CD4-positive, CD25-positive, alpha-beta regulatory T cell (primary cell): Measurements from ENCODE around the gene DIRAS3. TPM values are rescaled to one million over a fixed set of nuclear protein-coding genes. Genes with fewer than 3 reads are reported as not detected.

Experiments
- ATAC-seq, 2 donors: fragments of 150-1000 bp; cut with Tn5 transposase; one replicate each; pipeline ENCODE4 v1.10.0; 2021; ENCODE audit warnings: low read depth in 2 of 2, moderate number of reproducible peaks in 2 of 2, moderate library complexity in 1 of 2
- DNase-seq, 3 donors: peaks; one replicate each; pipeline versions ENCODE4 v3.0.0 to v3.0.0-alpha.2; 2012 to 2022; ENCODE audit warnings: mixed read lengths in 1 of 3
- H3K27ac ChIP-seq: one replicate; pipeline ENCODE4 v1.7.0; 2013; ENCODE audit warnings: mild to moderate bottlenecking, low read length; ENCODE audit not compliant: insufficient read depth, poor library complexity, severe bottlenecking
- H3K27me3 ChIP-seq: one replicate; pipeline ENCODE4 v1.7.0; 2013; ENCODE audit warnings: low read length; ENCODE audit not compliant: control insufficient read depth, insufficient read depth
- H3K36me3 ChIP-seq: one replicate; pipeline ENCODE4 v1.7.0; 2013; ENCODE audit warnings: mild to moderate bottlenecking, low read length, moderate library complexity; ENCODE audit not compliant: control insufficient read depth, insufficient read depth
- H3K4me1 ChIP-seq: 2 replicates; pipeline ENCODE4 v1.7.0; 2013; ENCODE audit warnings: mild to moderate bottlenecking, low read length; ENCODE audit not compliant: insufficient read depth, control insufficient read depth, poor library complexity, severe bottlenecking
- H3K4me3 ChIP-seq: one replicate; pipeline ENCODE4 v1.7.0; 2013; ENCODE audit warnings: low read depth, mild to moderate bottlenecking, low read length, moderate library complexity
- H3K9me3 ChIP-seq, 2 experiments: 1 replicate in 1 of 2; 2 replicates in 1 of 2; pipeline ENCODE4 v1.7.0; 2013; ENCODE audit warnings: low read length in 2 of 2, mild to moderate bottlenecking in 1 of 2, moderate library complexity in 1 of 2; ENCODE audit not compliant: control insufficient read depth in 2 of 2
- H3K27ac Mint-ChIP-seq, 3 donors: one replicate each; pipeline ENCODE4 v1.8.0; 2020 to 2022; ENCODE audit warnings: mild to moderate bottlenecking in 3 of 3, mixed read lengths in 3 of 3, moderate library complexity in 2 of 3
- H3K27me3 Mint-ChIP-seq: one replicate; pipeline ENCODE4 v1.8.0; 2022; ENCODE audit warnings: mild to moderate bottlenecking, mixed read lengths
- H3K36me3 Mint-ChIP-seq: one replicate; pipeline ENCODE4 v1.8.0; 2020; ENCODE audit warnings: mixed read lengths
- H3K4me1 Mint-ChIP-seq, 4 donors: one replicate each; pipeline ENCODE4 v1.8.0; 2020 to 2022; ENCODE audit warnings: mixed read lengths in 4 of 4, mild to moderate bottlenecking in 1 of 4
- H3K4me3 Mint-ChIP-seq, 4 donors: one replicate each; pipeline ENCODE4 v1.8.0; 2020 to 2022; ENCODE audit warnings: mild to moderate bottlenecking in 4 of 4, mixed read lengths in 4 of 4, moderate library complexity in 3 of 4
- H3K9me3 Mint-ChIP-seq, 7 donors: one replicate each; pipeline ENCODE4 v1.8.0; 2020 to 2022; ENCODE audit warnings: mixed read lengths in 7 of 7, mild to moderate bottlenecking in 3 of 7, moderate library complexity in 2 of 7
- polyA plus RNA-seq, 4 donors: library from polyadenylated mRNA; unstranded; fragments of 300-500 nt; fragmentation: Illumina TruSeq; gene quantifications; one replicate each; pipeline ENCODE4 v1.2.3, GENCODE V29; 2021
- total RNA-seq: library from RNA; stranded (reverse); gene quantifications from one replicate; pipeline ENCODE4 v1.2.3, GENCODE V29; 2022

The DIRAS3 gene
- total and polyA plus RNA-seq, 5 donors from 2014 or later = 0.11 to 0.46 (median 0.15) TPM; not detected in 2

DNA sequence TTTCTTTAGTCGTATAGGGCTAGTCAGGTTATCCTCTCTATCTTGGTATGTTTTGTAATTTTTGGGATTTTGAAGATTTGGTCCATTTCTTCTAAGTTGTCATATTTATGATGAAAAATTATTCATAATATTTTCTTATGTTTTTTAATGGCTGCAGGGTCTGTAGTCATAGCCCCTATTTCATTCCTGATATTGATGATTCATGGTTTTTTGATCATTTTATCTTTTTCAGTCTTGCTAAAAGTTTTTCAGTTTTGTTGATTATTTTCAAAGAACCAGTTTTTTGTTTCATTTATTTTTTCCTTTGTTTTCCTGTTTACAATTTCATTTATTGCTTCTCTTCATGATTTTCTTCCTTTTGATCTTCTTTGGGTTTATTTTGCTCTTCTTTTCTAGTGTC is 50.2 kb downstream of the DIRAS3 start:
- no peak overlapping the region for H3K27ac ChIP-seq
- no peaks in the 10 kb centered on the region for H3K36me3 Mint-ChIP-seq
- no peak overlapping the region for H3K4me3 ChIP-seq
- H3K4me3 Mint-ChIP-seq = no peak overlapping the region
- H3K27me3 Mint-ChIP-seq = no peaks in the 10 kb centered on the region
- no peak for DNase-seq
- H3K36me3 ChIP-seq = no peaks in the 10 kb centered on the region
- H3K4me1 ChIP-seq = no peaks in the 10 kb centered on the region
- H3K9me3 ChIP-seq = peaks cover 3 to 16% of the 10 kb centered on the region in 2 experiments
- H3K9me3 Mint-ChIP-seq = peaks cover 0 to 18% (median 7%) of the 10 kb centered on the region in 7 donors
- no peak overlapping the region for H3K27ac Mint-ChIP-seq
- no peak for ATAC-seq
- no peaks in the 10 kb centered on the region for H3K4me1 Mint-ChIP-seq
- no peaks in the 10 kb centered on the region for H3K27me3 ChIP-seq

DNA sequence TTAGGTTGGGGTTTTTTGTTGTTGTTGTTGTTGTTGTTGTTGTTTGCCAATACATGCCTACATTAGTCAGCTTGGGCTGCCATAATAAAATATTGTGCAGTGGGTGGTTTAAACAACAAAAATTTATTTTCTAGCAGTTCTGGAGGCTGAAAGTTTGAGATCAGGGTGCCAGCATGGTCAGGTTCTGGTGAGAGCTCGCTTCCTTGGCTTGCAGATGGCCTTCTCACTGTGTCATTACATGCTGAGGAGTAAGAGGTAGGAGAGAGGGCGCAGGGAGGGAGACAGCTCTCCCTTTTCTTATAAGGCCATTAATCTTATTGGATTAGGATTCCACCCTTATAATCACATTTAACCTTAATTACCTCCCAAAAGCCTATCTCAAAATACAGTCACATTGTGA is 52.7 kb downstream of the DIRAS3 start:
- no peaks in the 10 kb centered on the region for H3K4me1 ChIP-seq
- H3K36me3 Mint-ChIP-seq = no peaks in the 10 kb centered on the region
- peaks cover 2 to 14% of the 10 kb centered on the region in 2 experiments for H3K9me3 ChIP-seq
- DNase-seq (no peak), ATAC-seq (no peak)
- H3K27ac Mint-ChIP-seq = no peak overlapping the region
- H3K27me3 Mint-ChIP-seq = no peaks in the 10 kb centered on the region
- no peaks in the 10 kb centered on the region for H3K4me1 Mint-ChIP-seq
- no peak overlapping the region for H3K27ac ChIP-seq
- H3K9me3 Mint-ChIP-seq = peaks cover 0 to 27% (median 6%) of the 10 kb centered on the region in 7 donors
- H3K4me3 ChIP-seq = no peak overlapping the region
- no peaks in the 10 kb centered on the region for H3K36me3 ChIP-seq
- no peaks in the 10 kb centered on the region for H3K27me3 ChIP-seq
- H3K4me3 Mint-ChIP-seq = no peak overlapping the region

Other genes starting within 250 kb of the DIRAS3 start
- not detected for gene GNG12, start 217.2 kb downstream of the DIRAS3 start, total RNA-seq
- gene GNG12, start 217.2 kb downstream of the DIRAS3 start, polyA plus RNA-seq = not detected
- gene WLS, start 181.9 kb upstream of the DIRAS3 start, total RNA-seq = not detected
- not detected for gene WLS, start 181.9 kb upstream of the DIRAS3 start, polyA plus RNA-seq